Stimulated activated memory B cell treated with anti-CD40 and anti-IgM and Interleukin-4, amounts not matched to agents 10 μg/mL and 1 μg/mL and 100 μg/mL, for 72 hours (primary cell): ENCODE results near the gene EEA1.
"Not testable (repeated sequence)": the region's sequence is repeated elsewhere in the genome, so short reads cannot be mapped to it uniquely, and the experiment has no call there.

ENCODE experiments used
- ATAC-seq: fragments of 150-1000 bp; cut with Tn5 transposase; 2 replicates; pipeline ENCODE4 v1.10.0; 2021
- H3K27ac Mint-ChIP-seq: one replicate; pipeline ENCODE4 v1.8.0; 2022; ENCODE audit warnings: mild to moderate bottlenecking, mixed read lengths
- H3K27me3 Mint-ChIP-seq: one replicate; pipeline ENCODE4 v1.8.0; 2022; ENCODE audit warnings: mixed read lengths
- H3K36me3 Mint-ChIP-seq: one replicate; pipeline ENCODE4 v1.8.0; 2022; ENCODE audit warnings: mixed read lengths
- H3K4me1 Mint-ChIP-seq: one replicate; pipeline ENCODE4 v1.8.0; 2022; ENCODE audit warnings: mixed read lengths
- H3K4me3 Mint-ChIP-seq: one replicate; pipeline ENCODE4 v1.8.0; 2022; ENCODE audit warnings: mild to moderate bottlenecking, moderate library complexity, mixed read lengths
- H3K9me3 Mint-ChIP-seq: one replicate; pipeline ENCODE4 v1.8.0; 2022; ENCODE audit warnings: mixed read lengths

The EEA1 gene

GRCh38 chr12:92771001-92771400, 158.1 kb downstream of the EEA1 start:
- H3K4me3 Mint-ChIP-seq: no peak overlapping the region
- H3K27me3 Mint-ChIP-seq: no peaks in the 10 kb centered on the region
- H3K9me3 Mint-ChIP-seq: no peaks in the 10 kb centered on the region
- ATAC-seq: no peak
- H3K4me1 Mint-ChIP-seq: peaks cover 14% of the 10 kb centered on the region
- H3K27ac Mint-ChIP-seq: no peak overlapping the region
- H3K36me3 Mint-ChIP-seq: peaks cover 43% of the 10 kb centered on the region

DNA sequence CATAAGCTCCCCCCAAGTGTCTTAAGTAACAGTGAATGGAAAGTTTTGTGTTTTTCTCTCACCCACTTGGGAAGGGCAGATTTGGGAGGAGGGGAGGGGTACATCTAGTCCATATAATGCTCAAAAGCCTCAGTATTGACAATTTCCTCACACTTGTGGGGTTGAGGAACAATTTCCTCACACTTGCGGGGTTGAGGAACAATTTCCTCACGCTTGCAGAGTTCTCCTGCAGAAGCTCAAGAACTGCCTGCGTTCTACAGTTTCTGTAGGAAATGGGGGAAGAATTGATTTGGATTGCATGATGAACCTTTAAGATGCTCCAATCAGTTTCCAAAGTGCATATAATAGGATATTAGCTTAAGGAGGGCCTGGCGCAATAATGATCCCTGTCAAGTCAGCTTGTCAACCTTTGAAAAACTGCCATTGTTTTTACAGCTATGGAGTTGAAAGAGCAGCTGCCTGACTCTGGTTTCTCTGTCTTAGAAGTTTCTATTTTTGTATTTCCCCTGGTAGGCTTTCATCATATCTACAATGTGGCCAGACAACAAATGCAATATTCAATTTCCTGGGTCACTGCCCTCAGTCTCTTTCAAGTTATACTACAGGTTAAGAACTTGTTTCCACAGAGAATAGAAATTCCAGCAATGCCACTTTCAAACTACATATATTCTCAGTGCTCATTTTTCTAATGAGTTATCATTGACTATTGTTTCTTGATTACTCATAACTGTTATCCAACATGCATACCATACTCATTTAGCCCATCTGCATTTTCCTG, 159.8 kb downstream of the EEA1 start:
- Mint-ChIP-seq H3K4me1 (peaks cover 14% of the 10 kb centered on the region), H3K27ac (peak overlapping the region; percentile 62), H3K27me3 (no peaks in the 10 kb centered on the region), H3K9me3 (no peaks in the 10 kb centered on the region), H3K4me3 (no peak overlapping the region), H3K36me3 (peaks cover 40% of the 10 kb centered on the region)
- ATAC-seq: no peak

- H3K9me3 Mint-ChIP-seq: no peaks in the 10 kb centered on the region
- H3K36me3 Mint-ChIP-seq: peaks cover 23% of the 10 kb centered on the region
- no peak overlapping the region for H3K4me3 Mint-ChIP-seq
- no peaks in the 10 kb centered on the region for H3K27me3 Mint-ChIP-seq
- peaks cover 16% of the 10 kb centered on the region for H3K4me1 Mint-ChIP-seq
- no peak overlapping the region for H3K27ac Mint-ChIP-seq
- no peak for ATAC-seq
Measured at GRCh38 chr12:92765871-92766270, 163.2 kb downstream of the EEA1 start.

- H3K9me3 Mint-ChIP-seq: no peaks in the 10 kb centered on the region
- peaks cover 17% of the 10 kb centered on the region for H3K36me3 Mint-ChIP-seq
- H3K27ac Mint-ChIP-seq: no peak overlapping the region
- peaks cover 14% of the 10 kb centered on the region for H3K4me1 Mint-ChIP-seq
- H3K4me3 Mint-ChIP-seq: no peak overlapping the region
- ATAC-seq: no peak
- H3K27me3 Mint-ChIP-seq: no peaks in the 10 kb centered on the region
Measured at GRCh38 chr12:92764831-92765230, 164.3 kb downstream of the EEA1 start.

- H3K36me3 Mint-ChIP-seq: peaks cover 24% of the 10 kb centered on the region
- no peak for ATAC-seq
- peaks cover 7% of the 10 kb centered on the region for H3K4me1 Mint-ChIP-seq
- H3K27ac Mint-ChIP-seq: no peak overlapping the region
- H3K4me3 Mint-ChIP-seq: no peak overlapping the region
- H3K27me3 Mint-ChIP-seq: no peaks in the 10 kb centered on the region
- no peaks in the 10 kb centered on the region for H3K9me3 Mint-ChIP-seq
Measured at GRCh38 chr12:92762773-92763172, 166.3 kb downstream of the EEA1 start.

- Mint-ChIP-seq H3K36me3 (peaks cover 34% of the 10 kb centered on the region), H3K27me3 (no peaks in the 10 kb centered on the region), H3K27ac (no peak overlapping the region), H3K4me3 (no peak overlapping the region), H3K4me1 (peaks cover 7% of the 10 kb centered on the region), H3K9me3 (no peaks in the 10 kb centered on the region)
- ATAC-seq: no peak
Measured at GRCh38 chr12:92759634-92760268, 169.3 kb downstream of the EEA1 start.

DNA sequence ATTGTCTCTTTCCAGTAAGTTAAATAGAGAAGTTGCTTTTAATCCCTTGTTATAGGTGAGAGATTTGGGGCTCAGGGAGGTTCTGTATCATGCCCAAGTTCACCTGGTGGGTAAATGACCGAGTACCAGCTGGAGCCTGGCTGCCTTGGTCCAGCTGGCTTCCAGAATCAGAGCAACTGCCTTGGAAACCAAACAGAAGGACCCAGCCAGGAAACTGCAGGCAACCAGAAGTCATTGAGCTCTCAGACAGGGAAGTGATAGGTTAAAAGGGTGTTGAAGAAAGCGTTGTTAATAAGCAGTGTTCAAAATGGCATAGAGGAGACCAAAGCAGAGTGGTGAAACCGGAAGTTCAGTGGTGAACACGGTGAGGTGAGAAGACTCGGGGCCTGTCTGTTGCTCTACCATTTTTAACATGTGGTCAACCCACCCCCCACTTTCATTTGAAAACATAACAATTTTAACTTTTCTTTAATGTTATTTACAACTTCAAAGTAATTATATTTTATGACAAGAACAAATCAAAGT, 171.4 kb downstream of the EEA1 start:
- no peak for ATAC-seq
- H3K4me1 Mint-ChIP-seq: peaks cover 7% of the 10 kb centered on the region
- H3K4me3 Mint-ChIP-seq: no peak overlapping the region
- no peaks in the 10 kb centered on the region for H3K27me3 Mint-ChIP-seq
- peaks cover 41% of the 10 kb centered on the region for H3K36me3 Mint-ChIP-seq
- no peaks in the 10 kb centered on the region for H3K9me3 Mint-ChIP-seq
- H3K27ac Mint-ChIP-seq: no peak overlapping the region

DNA sequence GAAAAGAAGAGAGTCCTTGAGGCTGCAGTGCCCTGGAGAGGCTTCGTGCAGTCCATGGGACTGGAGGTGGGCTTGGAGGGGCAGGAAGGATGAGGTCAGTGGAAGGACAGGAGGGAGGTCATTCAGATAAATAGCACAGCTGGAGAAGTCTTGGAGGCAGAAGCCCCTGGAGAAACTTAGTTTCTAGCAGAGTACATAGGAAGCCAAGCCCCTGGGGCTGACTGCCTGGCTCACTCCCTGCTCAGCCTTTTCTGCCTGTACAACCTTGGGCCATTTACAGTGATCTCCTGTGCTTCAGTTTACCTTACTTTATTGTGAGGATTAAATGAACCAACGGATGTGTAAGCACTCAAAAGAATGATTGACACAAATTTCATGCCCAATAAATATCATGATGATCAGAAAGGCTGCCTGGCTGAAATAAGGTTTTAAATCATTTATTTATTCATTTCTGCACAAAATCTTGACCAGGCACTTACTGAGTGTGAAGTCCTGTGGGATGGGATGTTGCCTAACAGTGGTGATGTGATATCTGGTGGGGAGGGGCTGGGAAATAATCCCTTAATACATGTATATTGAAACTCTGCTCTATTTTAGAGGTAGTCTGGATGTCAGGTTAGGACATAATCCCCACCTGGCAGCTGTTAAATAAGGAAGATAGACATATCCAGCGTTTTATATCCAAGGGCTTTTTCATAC, 172.0 kb downstream of the EEA1 start:
- no peaks in the 10 kb centered on the region for H3K9me3 Mint-ChIP-seq
- H3K27ac Mint-ChIP-seq: no peak overlapping the region
- H3K4me3 Mint-ChIP-seq: no peak overlapping the region
- H3K36me3 Mint-ChIP-seq: peaks cover 41% of the 10 kb centered on the region
- H3K4me1 Mint-ChIP-seq: peaks cover 7% of the 10 kb centered on the region
- no peaks in the 10 kb centered on the region for H3K27me3 Mint-ChIP-seq
- no peak for ATAC-seq

GRCh38 chr12:92753976-92754885, 174.9 kb downstream of the EEA1 start:
- H3K27ac Mint-ChIP-seq: no peak overlapping the region
- no peak for ATAC-seq
- no peaks in the 10 kb centered on the region for H3K9me3 Mint-ChIP-seq
- H3K27me3 Mint-ChIP-seq: no peaks in the 10 kb centered on the region
- no peaks in the 10 kb centered on the region for H3K4me1 Mint-ChIP-seq
- peaks cover 52% of the 10 kb centered on the region for H3K36me3 Mint-ChIP-seq
- no peak overlapping the region for H3K4me3 Mint-ChIP-seq

DNA sequence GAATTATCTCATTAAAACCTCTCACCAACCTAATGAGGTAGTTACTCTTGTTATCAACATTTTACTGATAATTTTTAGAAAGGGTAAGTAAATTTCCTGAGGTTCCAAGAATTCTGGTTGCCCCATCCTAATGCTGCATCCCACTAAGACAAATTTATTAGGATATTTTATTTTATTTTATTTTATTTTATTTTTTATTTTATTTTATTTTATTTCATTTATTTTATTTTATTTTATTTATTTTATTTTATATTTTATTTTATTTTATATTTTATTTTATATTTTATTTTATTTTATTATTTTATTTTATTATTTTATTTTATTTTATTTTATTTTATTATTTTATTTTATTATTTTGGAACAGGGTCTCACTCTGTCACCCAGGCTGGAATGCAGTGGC, 179.4 kb downstream of the EEA1 start:
- ATAC-seq, H3K27me3 Mint-ChIP-seq, H3K4me3 Mint-ChIP-seq, H3K4me1 Mint-ChIP-seq, H3K27ac Mint-ChIP-seq, H3K9me3 Mint-ChIP-seq: not testable (repeated sequence)
- H3K36me3 Mint-ChIP-seq: peaks cover 29% of the 10 kb centered on the region

DNA sequence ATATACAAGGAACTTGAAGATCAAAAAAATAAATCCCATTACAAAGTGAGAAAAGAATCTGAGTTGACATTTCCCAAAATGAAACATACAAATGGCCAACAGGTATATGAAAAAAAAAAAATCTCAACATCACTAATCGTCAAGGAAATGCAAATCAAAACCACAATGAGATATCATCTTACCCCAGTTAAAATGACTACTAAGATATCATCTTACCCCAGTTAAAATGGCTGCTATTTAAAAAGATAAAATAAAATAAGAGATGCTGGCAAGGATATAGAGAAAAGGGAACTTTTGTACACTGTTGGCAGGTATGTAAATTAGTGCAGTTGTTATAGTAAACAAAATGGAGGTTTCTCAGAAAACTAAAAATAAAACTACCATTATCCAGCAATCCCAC, 181.9 kb downstream of the EEA1 start:
- H3K9me3 Mint-ChIP-seq: no peaks in the 10 kb centered on the region
- ATAC-seq: no peak
- peaks cover 39% of the 10 kb centered on the region for H3K36me3 Mint-ChIP-seq
- H3K27ac Mint-ChIP-seq: no peak overlapping the region
- no peaks in the 10 kb centered on the region for H3K27me3 Mint-ChIP-seq
- H3K4me3 Mint-ChIP-seq: no peak overlapping the region
- no peaks in the 10 kb centered on the region for H3K4me1 Mint-ChIP-seq

DNA sequence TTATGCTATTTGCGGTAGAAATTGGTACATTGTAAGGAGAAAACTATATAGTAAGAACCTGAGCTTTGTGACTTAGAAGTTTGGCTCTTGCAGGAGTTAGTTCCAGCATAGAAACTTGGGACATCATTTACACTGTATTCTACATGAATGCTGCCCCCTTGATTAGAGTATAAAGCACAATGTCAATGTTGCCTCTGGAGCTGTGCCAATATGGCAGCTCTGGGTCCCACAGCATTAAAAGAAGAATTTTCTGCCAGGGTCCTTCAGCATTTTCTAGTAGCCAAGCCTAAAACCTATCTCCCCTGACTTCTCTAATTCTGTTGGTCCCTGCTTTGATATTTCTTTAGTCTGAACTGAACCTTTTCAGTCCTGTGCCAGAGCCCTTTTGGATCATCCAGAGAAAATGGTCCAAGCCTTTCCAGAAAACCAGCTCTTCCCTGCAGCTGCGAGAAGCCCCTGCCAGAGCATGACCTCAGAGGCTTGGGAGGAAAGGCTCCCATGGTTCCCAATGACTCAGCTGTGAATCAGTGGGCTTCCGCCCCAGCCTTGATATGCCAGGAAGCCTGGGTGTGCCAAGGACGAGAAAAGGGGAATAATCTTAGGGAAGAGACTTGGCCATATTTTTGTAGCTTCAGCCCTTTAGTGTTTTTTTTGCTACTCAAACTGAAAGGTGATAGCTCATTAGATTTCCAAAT, 183.1 kb downstream of the EEA1 start:
- H3K36me3 Mint-ChIP-seq: peaks cover 44% of the 10 kb centered on the region
- H3K27me3 Mint-ChIP-seq: no peaks in the 10 kb centered on the region
- H3K4me3 Mint-ChIP-seq: no peak overlapping the region
- ATAC-seq: no peak
- no peaks in the 10 kb centered on the region for H3K9me3 Mint-ChIP-seq
- no peaks in the 10 kb centered on the region for H3K4me1 Mint-ChIP-seq
- no peak overlapping the region for H3K27ac Mint-ChIP-seq

- ATAC-seq: no peak
- no peak overlapping the region for H3K27ac Mint-ChIP-seq
- no peak overlapping the region for H3K4me3 Mint-ChIP-seq
- no peaks in the 10 kb centered on the region for H3K27me3 Mint-ChIP-seq
- H3K4me1 Mint-ChIP-seq: no peaks in the 10 kb centered on the region
- no peaks in the 10 kb centered on the region for H3K9me3 Mint-ChIP-seq
- H3K36me3 Mint-ChIP-seq: peaks cover 35% of the 10 kb centered on the region
Measured at GRCh38 chr12:92743026-92743425, 186.1 kb downstream of the EEA1 start.

DNA sequence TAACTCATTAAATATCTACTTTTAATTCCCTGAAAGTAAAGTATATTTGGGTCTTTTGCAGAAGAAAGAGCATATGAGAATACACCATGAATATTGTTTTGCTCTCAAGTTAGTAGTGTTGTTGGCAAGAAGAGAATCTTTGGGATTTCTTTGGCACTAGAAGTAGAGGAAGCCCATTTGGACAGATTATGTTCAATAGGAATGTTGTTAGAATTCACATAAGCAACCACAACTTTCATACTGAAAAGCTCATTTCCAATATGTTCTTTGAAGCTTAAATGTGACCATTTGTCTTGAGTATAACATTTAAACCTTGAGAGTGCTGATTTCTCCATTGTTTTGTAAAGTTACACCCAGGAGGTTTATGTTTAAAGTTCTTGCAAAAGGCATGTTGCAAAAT, 188.7 kb downstream of the EEA1 start:
- H3K4me1 Mint-ChIP-seq: peaks cover 6% of the 10 kb centered on the region
- ATAC-seq: no peak
- no peak overlapping the region for H3K4me3 Mint-ChIP-seq
- H3K27ac Mint-ChIP-seq: no peak overlapping the region
- H3K36me3 Mint-ChIP-seq: peaks cover 43% of the 10 kb centered on the region
- H3K27me3 Mint-ChIP-seq: no peaks in the 10 kb centered on the region
- no peaks in the 10 kb centered on the region for H3K9me3 Mint-ChIP-seq
